Colonic mucosa (tissue), 4 donors: ENCODE data around the gene RBBP9. TPM values are rescaled to one million over a fixed set of nuclear protein-coding genes. Genes with fewer than 3 reads are reported as not detected.
"Not testable (repeated sequence)": the region's sequence is repeated elsewhere in the genome, so short reads cannot be mapped to it uniquely, and the experiment has no call there.

Experiments
- DNase-seq: peaks from one replicate; pipeline ENCODE4 v3.0.0-alpha.2; 2020
- H3K27ac ChIP-seq: fragments of 200-600 bp; one replicate; pipeline ENCODE4 v1.8.0; 2021
- H3K27me3 ChIP-seq: fragments of 200-600 bp; one replicate; pipeline ENCODE4 v1.8.0; 2021
- H3K36me3 ChIP-seq: fragments of 200-600 bp; one replicate; pipeline ENCODE4 v1.8.0; 2021
- H3K4me1 ChIP-seq: fragments of 200-600 bp; one replicate; pipeline ENCODE4 v1.8.0; 2021; ENCODE audit warnings: mild to moderate bottlenecking
- H3K4me3 ChIP-seq: fragments of 200-600 bp; one replicate; pipeline ENCODE4 v1.8.0; 2021
- H3K9ac ChIP-seq, 2 donors: one replicate each; pipeline ENCODE4 v1.7.0; 2013; ENCODE audit warnings: control low read depth in 2 of 2, low read depth in 2 of 2, low read length in 2 of 2
- H3K9me3 ChIP-seq: fragments of 200-600 bp; one replicate; pipeline ENCODE4 v1.8.0; 2021
- intact Hi-C: fragments of 100-400 bp; cut with DNase I; formaldehyde crosslinking; loops from one replicate; pipeline ENCODE4 v1.14.1; 2022
- total RNA-seq, 2 donors: library from RNA; stranded (reverse); fragmentation: NEBNext Ultra II Directional in 1 of 2; extraction: Animal tissue kit (Norgen Biotek cat#: 25700) in 1 of 2; gene quantifications; one replicate each; pipeline ENCODE4 v1.2.1, GENCODE V29; 2021
- TF ChIP-seq, protein P1 (sequence below): fragments of 200-600 bp; IDR thresholded peaks from one replicate; pipeline ENCODE4 v1.8.0; 2022; ENCODE audit warnings: antibody characterized with exemption, mild to moderate bottlenecking
- donor health status: healthy.
- donor health status: DM: no; HTN: no; CAD: no.
- donor health status: DM: no; HTN: no; CAD: no.

Gene RBBP9
- total RNA-seq, 2 donors from 2014 or later, result 5.9 to 10.8 TPM

DNA sequence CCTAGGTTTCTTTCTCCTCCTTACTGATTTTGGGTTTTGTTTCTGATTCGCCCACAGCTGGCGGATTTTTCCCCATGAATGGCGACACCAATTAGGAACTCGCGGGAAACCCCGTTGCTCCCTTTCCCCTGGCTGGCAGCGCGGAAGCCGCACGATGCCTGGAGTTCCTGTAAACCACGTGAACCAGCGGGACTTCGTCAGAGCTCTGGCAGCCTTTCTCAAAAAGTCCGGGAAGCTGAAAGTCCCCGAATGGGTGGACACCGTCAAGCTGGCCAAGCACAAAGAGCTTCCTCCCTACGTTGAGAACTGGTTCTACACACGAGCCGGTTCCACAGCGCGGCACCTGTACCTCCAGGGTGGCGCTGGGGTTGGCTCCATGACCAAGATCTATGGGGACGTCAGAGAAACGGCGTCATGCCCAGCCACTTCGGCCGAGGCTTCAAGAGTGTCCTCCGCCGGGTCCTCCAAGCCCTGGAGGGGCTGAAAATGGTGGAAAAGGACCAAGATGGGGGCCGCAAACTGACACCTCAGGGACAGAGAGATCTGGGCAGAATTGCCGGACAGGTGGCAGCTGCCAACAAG lies 7.5 kb upstream of the RBBP9 start:
- Histone ChIP-seq H3K36me3 (no peaks in the 10 kb centered on the region), H3K27ac (no peak overlapping the region), H3K4me3 (no peak overlapping the region), H3K27me3 (no peaks in the 10 kb centered on the region), H3K9ac (no peak overlapping the region), H3K9me3 (no peaks in the 10 kb centered on the region), H3K4me1 (peaks cover 5% of the 10 kb centered on the region)
- intact Hi-C loops, result loop anchor here (5.0 kb wide), 1 partner anchor 63 kb away; the partner anchor contains the start of gene SMIM26
- peak; percentile 34 for DNase-seq
- TF ChIP-seq, protein P1, sequence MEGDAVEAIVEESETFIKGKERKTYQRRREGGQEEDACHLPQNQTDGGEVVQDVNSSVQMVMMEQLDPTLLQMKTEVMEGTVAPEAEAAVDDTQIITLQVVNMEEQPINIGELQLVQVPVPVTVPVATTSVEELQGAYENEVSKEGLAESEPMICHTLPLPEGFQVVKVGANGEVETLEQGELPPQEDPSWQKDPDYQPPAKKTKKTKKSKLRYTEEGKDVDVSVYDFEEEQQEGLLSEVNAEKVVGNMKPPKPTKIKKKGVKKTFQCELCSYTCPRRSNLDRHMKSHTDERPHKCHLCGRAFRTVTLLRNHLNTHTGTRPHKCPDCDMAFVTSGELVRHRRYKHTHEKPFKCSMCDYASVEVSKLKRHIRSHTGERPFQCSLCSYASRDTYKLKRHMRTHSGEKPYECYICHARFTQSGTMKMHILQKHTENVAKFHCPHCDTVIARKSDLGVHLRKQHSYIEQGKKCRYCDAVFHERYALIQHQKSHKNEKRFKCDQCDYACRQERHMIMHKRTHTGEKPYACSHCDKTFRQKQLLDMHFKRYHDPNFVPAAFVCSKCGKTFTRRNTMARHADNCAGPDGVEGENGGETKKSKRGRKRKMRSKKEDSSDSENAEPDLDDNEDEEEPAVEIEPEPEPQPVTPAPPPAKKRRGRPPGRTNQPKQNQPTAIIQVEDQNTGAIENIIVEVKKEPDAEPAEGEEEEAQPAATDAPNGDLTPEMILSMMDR, result no peak

DNA sequence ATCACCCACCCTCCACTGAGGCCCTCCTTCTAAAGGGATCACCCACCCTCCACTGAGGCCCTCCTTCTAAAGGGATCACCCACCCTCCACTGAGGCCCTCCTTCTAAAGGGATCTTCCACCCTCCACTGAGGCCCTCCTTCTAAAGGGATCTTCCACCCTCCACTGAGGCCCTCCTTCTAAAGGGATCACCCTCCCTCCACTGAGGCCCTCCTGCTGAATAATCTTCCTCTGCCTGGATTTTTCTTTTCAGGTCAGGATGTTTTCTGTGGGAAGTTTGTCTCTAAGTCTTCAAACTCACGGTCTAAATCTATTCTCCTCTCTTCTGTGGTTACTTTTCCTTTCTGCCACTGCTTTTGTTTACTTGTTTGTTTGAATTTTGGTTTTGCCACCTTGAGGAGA lies 4.6 kb upstream of the RBBP9 start:
- H3K9ac ChIP-seq, H3K4me1 ChIP-seq, intact Hi-C loops, H3K36me3 ChIP-seq, H3K9me3 ChIP-seq, H3K27ac ChIP-seq, H3K27me3 ChIP-seq, DNase-seq, H3K4me3 ChIP-seq: not testable (repeated sequence)

DNA sequence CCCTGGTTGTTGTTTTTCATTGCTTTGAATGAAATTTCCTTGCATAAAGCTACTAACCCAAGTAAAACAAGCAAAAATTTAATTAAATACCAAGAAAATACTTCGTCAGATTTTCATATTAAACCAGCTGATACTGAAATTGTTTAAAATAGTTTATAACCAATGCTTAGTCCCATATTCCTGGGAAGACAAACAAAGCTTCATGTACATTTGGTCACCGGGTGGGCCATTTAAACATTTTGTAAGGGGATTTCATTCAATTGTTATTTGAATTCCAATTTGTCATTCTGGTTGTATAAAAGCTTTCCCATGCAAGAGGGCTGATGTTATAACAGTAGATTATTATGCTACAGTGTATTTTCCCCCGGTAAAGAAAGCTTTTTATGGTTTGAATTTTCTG lies 578 bp upstream of the RBBP9 start:
- H3K27me3 ChIP-seq, result no peaks in the 10 kb centered on the region
- H3K9me3 ChIP-seq, result no peaks in the 10 kb centered on the region
- no peak overlapping the region for H3K27ac ChIP-seq
- no peak for DNase-seq
- TF ChIP-seq, protein P1, result no peak
- H3K4me3 ChIP-seq, result no peak overlapping the region
- intact Hi-C loops, result no loop called here
- no peaks in the 10 kb centered on the region for H3K36me3 ChIP-seq
- peaks cover 5% of the 10 kb centered on the region for H3K4me1 ChIP-seq
- no peak overlapping the region for H3K9ac ChIP-seq

DNA sequence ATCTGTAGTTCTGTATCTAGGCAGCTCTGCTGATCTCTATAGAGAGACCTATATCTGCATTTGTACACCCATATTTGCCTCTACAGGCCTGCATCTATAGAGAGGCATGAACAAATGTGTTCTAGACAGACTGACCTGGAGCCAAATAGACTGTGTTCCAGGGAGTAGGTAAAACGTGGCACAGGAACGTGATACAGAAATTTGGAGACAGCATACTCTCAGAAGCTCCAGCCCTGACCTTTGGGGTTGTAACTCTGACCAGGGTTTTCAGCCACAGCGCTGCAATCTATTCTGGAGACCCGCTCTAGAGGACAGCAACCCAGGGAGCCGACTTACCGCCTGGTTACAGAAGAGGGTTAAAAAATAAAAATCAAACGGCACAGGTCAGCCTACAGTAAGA lies 983 bp downstream of the RBBP9 start:
- H3K4me3 ChIP-seq, result peak overlapping the region; percentile 54
- no peaks in the 10 kb centered on the region for H3K36me3 ChIP-seq
- H3K4me1 ChIP-seq, result peaks cover 5% of the 10 kb centered on the region
- H3K9ac ChIP-seq, result peak overlapping the region in 1 of 2 donors; percentile 71
- TF ChIP-seq, protein P1, result no peak
- intact Hi-C loops, result no loop called here
- H3K9me3 ChIP-seq, result no peaks in the 10 kb centered on the region
- no peaks in the 10 kb centered on the region for H3K27me3 ChIP-seq
- DNase-seq, result no peak
- H3K27ac ChIP-seq, result no peak overlapping the region

DNA sequence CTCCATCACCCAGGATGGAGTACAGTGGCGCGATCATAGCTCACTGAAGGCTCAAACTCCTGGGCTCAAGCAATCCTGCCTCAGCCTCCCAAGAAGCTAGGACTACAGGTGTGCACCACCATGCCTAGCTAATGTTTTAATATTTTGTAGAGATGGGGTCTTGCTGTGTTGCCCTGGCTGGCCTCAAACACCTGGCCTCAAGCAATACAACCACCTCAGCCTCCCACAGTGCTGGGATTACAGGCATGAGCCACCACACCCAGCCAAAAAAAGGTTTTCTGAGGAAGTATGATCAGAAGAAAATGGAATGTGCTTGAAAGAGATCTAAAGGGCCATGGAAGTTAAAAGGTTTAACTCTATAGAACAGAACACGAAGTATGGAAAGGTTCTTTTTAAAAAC lies 8.7 kb downstream of the RBBP9 start:
- peaks cover 3% of the 10 kb centered on the region for H3K36me3 ChIP-seq
- no peaks in the 10 kb centered on the region for H3K9me3 ChIP-seq

DNA sequence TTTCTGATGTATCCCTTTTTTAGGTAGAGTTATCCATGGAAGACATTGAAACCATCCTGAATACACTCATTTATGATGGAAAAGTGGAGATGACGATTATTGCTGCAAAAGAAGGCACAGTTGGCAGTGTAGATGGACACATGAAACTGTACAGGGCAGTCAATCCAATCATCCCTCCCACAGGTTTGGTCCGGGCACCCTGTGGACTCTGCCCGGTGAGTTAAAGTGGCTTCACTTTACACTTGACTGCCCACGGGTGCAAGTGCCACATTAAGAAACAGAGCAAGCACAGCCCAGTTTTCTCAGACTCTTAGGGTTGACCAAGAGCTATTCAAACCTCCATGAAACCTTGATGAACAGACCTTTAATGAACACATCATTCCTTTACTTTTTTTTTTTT lies 15.4 kb downstream of the RBBP9 start:
- Histone ChIP-seq H3K9me3 (no peaks in the 10 kb centered on the region), H3K9ac (no peak overlapping the region), H3K4me1 (no peaks in the 10 kb centered on the region), H3K27me3 (no peaks in the 10 kb centered on the region), H3K36me3 (no peaks in the 10 kb centered on the region), H3K4me3 (no peak overlapping the region), H3K27ac (no peak overlapping the region)
- TF ChIP-seq, protein P1, result no peak
- DNase-seq, result no peak
- intact Hi-C loops, result no loop called here

More for the DNA sequence above, 8.7 kb downstream of the RBBP9 start:
- H3K4me1 ChIP-seq, result no peaks in the 10 kb centered on the region
- no peak for DNase-seq
- intact Hi-C loops, result no loop called here
- H3K27ac ChIP-seq, result no peak overlapping the region
- TF ChIP-seq, protein P1, result no peak
- H3K9ac ChIP-seq, result no peak overlapping the region
- no peak overlapping the region for H3K4me3 ChIP-seq
- no peaks in the 10 kb centered on the region for H3K27me3 ChIP-seq
